B cell (primary cell): ENCODE measurements around the gene BABAM2. TPM values are rescaled to one million over a fixed set of nuclear protein-coding genes. Genes with fewer than 3 reads are reported as not detected.

Experiments used
- ATAC-seq: fragments of 200-7000 bp; cut with Tn5 transposase; one replicate; pipeline ENCODE4 v1.10.0; 2021; ENCODE audit warnings: low read depth, mild to moderate bottlenecking, moderate number of reproducible peaks, moderate library complexity
- CTCF ChIA-PET: fragments of 350-600 bp; sonication (Branson Sonifier 250); formaldehyde crosslinking; loops from one replicate; lab custom pipeline; 2021; ENCODE audit warnings: antibody characterized with exemption, inconsistent platforms; lab: Charles Lee
- POLR2A ChIA-PET: fragments of 350-600 bp; sonication (Branson Sonifier 250); formaldehyde crosslinking; loops from one replicate; lab custom pipeline; 2021; ENCODE audit warnings: antibody characterized with exemption; lab: Charles Lee
- DNase-seq: peaks from one replicate; pipeline ENCODE4 v3.0.0; 2013
- H2AFZ ChIP-seq: 2 replicates; pipeline ENCODE4 v1.6.1; 2012; ENCODE audit warnings: mild to moderate bottlenecking, low read depth, low read length; ENCODE audit not compliant: insufficient read depth, poor library complexity, severe bottlenecking
- H3K27ac ChIP-seq, 2 donors: 1 replicate in 1 of 2; 2 replicates in 1 of 2; pipeline ENCODE4 v1.5.1; 2012 to 2013; ENCODE audit warnings: low read length in 2 of 2, mild to moderate bottlenecking in 2 of 2, moderate library complexity in 1 of 2
- H3K27me3 ChIP-seq, 4 experiments: fragments of 200-600 bp in 1 of 4; sonication (generic) in 1 of 4; replicated peaks in 1 of 4; 1 replicate in 2 of 4; 2 replicates in 2 of 4; pipeline versions ENCODE4 v1.6.1 to v1.7.0; 2013 to 2016; ENCODE audit warnings: low read length in 3 of 4, mild to moderate bottlenecking in 2 of 4, mixed read lengths in 1 of 4, moderate library complexity in 1 of 4; ENCODE audit not compliant: insufficient read depth in 4 of 4, control insufficient read depth in 3 of 4; ENCODE audit errors: control extremely low read depth in 1 of 4
- H3K36me3 ChIP-seq, 2 experiments: replicated peaks in 1 of 2; 1 replicate in 1 of 2; 2 replicates in 1 of 2; pipeline versions ENCODE4 v1.6.1 to v1.7.1; 2013; ENCODE audit warnings: low read length in 1 of 2; ENCODE audit not compliant: insufficient read depth in 2 of 2, control insufficient read depth in 1 of 2; ENCODE audit errors: control extremely low read depth in 1 of 2, extremely low read depth in 1 of 2
- H3K4me1 ChIP-seq, 2 donors: fragments of 200-600 bp in 1 of 2; sonication (generic) in 1 of 2; 1 replicate in 1 of 2; 2 replicates in 1 of 2; pipeline versions ENCODE4 v1.5.1 to v1.6.1; 2013 to 2017; ENCODE audit warnings: low read length in 2 of 2; ENCODE audit not compliant: control insufficient read depth in 2 of 2, insufficient read depth in 2 of 2
- H3K4me2 ChIP-seq: replicated peaks from 2 replicates; pipeline ENCODE3; 2012; ENCODE audit warnings: mild to moderate bottlenecking, low read depth, low read length; ENCODE audit not compliant: poor library complexity, severe bottlenecking
- H3K4me3 ChIP-seq, 5 experiments: fragments of 200-600 bp in 1 of 5; sonication (generic) in 1 of 5; 1 replicate in 3 of 5; 2 replicates in 2 of 5; pipeline versions ENCODE4 v1.5.1 to v1.7.0; 2011 to 2016; ENCODE audit warnings: low read length in 4 of 5, mild to moderate bottlenecking in 4 of 5, low read depth in 2 of 5, control low read depth in 1 of 5, moderate library complexity in 1 of 5; ENCODE audit not compliant: insufficient read depth in 1 of 5; ENCODE audit errors: control extremely low read depth in 1 of 5, extremely low read depth in 1 of 5
- H3K79me2 ChIP-seq: fragments of 200-600 bp; sonication (generic); one replicate; pipeline ENCODE4 v1.6.0; 2016; ENCODE audit warnings: low read length; ENCODE audit not compliant: control insufficient read depth, insufficient read depth
- H3K9ac ChIP-seq: fragments of 200-600 bp; sonication (generic); 2 replicates; pipeline ENCODE4 v1.6.1; 2017; ENCODE audit warnings: mild to moderate bottlenecking, low read length, moderate library complexity
- H3K9me3 ChIP-seq, 3 donors: one replicate each; pipeline versions ENCODE4 v1.6.1 to v1.7.1; 2013; ENCODE audit warnings: low read length in 2 of 3; ENCODE audit not compliant: control insufficient read depth in 2 of 3, insufficient read depth in 1 of 3; ENCODE audit errors: control extremely low read depth in 1 of 3
- H4K20me1 ChIP-seq: 2 replicates; pipeline ENCODE4 v1.6.0; 2012; ENCODE audit warnings: mild to moderate bottlenecking, low read length; ENCODE audit not compliant: insufficient read depth, control insufficient read depth, poor library complexity, severe bottlenecking
- H3K27ac Mint-ChIP-seq: one replicate; pipeline ENCODE4 v1.8.0; 2021; ENCODE audit warnings: mixed read lengths
- H3K27me3 Mint-ChIP-seq: one replicate; pipeline ENCODE4 v1.8.0; 2021; ENCODE audit warnings: mixed read lengths
- H3K4me1 Mint-ChIP-seq: one replicate; pipeline ENCODE4 v1.8.0; 2021; ENCODE audit warnings: mixed read lengths
- H3K4me3 Mint-ChIP-seq: one replicate; pipeline ENCODE4 v1.8.0; 2021; ENCODE audit warnings: mixed read lengths
- H3K9me3 Mint-ChIP-seq: one replicate; pipeline ENCODE4 v1.8.0; 2022; ENCODE audit warnings: mixed read lengths; ENCODE audit not compliant: insufficient read depth
- EZH2 ChIP-seq: IDR thresholded peaks from 2 replicates; pipeline ENCODE4 v1.6.1; 2012; ENCODE audit warnings: borderline replicate concordance, low read depth, mild to moderate bottlenecking, moderate library complexity, low read length; ENCODE audit not compliant: insufficient read depth, poor library complexity, severe bottlenecking
- WGBS: methylation state at CpG from one replicate; pipeline ENCODE4 v1.1.5; 2013; ENCODE audit warnings: missing lambda C conversion rate; ENCODE audit not compliant: insufficient coverage; 5-methylcytosine and 5-hydroxymethylcytosine counted together
- intact Hi-C: fragments of 100-400 bp; cut with micrococcal nuclease; formaldehyde crosslinking; loops from one replicate; pipeline ENCODE4 v1.10.0; 2022
- polyA plus RNA-seq: library from polyadenylated mRNA; depleted of rRNA; stranded (reverse); fragments of >200 nt; gene quantifications from 2 replicates; pipeline ENCODE4 v1.2.3, GENCODE V29; 2012
- total RNA-seq, 2 donors: library from RNA; stranded (reverse); fragments of 120-200 nt in 1 of 2; gene quantifications; 1 replicate in 1 of 2; 2 replicates in 1 of 2; pipeline versions ENCODE4 v1.2.3 to v1.2.4, GENCODE V29; 2013 to 2022
- TF ChIP-seq, protein P1 (sequence below): fragments of 200-600 bp; IDR thresholded peaks from one replicate; pipeline ENCODE4 v1.8.0; 2022; ENCODE audit warnings: antibody characterized with exemption, mild to moderate bottlenecking

The BABAM2 gene
- total and polyA plus RNA-seq, 2 donors (not counting 1 experiment from before 2014, with no cell fraction given) = 22.3 to 69.6 TPM

DNA sequence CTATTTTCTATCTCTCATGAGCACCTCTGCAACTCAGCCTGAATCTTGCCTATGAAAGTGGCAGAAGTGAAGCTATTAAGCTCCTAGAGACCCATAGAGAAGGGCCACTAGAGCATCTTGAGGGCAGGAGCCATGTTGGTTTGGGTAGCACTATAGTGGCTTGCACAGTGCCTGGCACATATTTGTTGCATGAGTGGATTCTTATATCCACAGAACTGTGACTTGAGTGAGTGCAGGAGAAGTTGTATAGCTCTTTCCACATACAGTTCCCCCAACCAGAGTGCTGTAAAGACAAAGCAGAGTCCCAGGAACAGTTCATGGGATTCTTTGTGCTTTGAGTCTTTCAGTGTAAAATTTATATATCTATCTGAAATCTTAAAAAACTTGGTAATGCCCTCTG is 296.7 kb downstream of the BABAM2 start:
- Histone ChIP-seq H3K9me3 (no peaks in the 10 kb centered on the region), H3K9ac (no peak overlapping the region), H3K79me2 (no peaks in the 10 kb centered on the region), H3K36me3 (no peaks in the 10 kb centered on the region), H3K27ac (no peak overlapping the region), H3K27me3 (no peaks in the 10 kb centered on the region), H3K4me1 (no peaks in the 10 kb centered on the region), H4K20me1 (no peaks in the 10 kb centered on the region), H2AFZ (no peak overlapping the region), H3K4me2 (no peak overlapping the region), H3K4me3 (no peak overlapping the region)
- no peaks in the 10 kb centered on the region for H3K27me3 Mint-ChIP-seq
- H3K27ac Mint-ChIP-seq = no peak overlapping the region
- DNase-seq (no peak), ATAC-seq (no peak)
- ChIA-PET CTCF (no interaction called here), POLR2A (no interaction called here)
- H3K4me1 Mint-ChIP-seq = no peaks in the 10 kb centered on the region
- intact Hi-C loops = no loop called here
- TF ChIP-seq, protein P1, sequence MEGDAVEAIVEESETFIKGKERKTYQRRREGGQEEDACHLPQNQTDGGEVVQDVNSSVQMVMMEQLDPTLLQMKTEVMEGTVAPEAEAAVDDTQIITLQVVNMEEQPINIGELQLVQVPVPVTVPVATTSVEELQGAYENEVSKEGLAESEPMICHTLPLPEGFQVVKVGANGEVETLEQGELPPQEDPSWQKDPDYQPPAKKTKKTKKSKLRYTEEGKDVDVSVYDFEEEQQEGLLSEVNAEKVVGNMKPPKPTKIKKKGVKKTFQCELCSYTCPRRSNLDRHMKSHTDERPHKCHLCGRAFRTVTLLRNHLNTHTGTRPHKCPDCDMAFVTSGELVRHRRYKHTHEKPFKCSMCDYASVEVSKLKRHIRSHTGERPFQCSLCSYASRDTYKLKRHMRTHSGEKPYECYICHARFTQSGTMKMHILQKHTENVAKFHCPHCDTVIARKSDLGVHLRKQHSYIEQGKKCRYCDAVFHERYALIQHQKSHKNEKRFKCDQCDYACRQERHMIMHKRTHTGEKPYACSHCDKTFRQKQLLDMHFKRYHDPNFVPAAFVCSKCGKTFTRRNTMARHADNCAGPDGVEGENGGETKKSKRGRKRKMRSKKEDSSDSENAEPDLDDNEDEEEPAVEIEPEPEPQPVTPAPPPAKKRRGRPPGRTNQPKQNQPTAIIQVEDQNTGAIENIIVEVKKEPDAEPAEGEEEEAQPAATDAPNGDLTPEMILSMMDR = no peak
- TF ChIP-seq EZH2 = no peak
- peaks cover 2% of the 10 kb centered on the region for H3K9me3 Mint-ChIP-seq
- H3K4me3 Mint-ChIP-seq = no peak overlapping the region

DNA sequence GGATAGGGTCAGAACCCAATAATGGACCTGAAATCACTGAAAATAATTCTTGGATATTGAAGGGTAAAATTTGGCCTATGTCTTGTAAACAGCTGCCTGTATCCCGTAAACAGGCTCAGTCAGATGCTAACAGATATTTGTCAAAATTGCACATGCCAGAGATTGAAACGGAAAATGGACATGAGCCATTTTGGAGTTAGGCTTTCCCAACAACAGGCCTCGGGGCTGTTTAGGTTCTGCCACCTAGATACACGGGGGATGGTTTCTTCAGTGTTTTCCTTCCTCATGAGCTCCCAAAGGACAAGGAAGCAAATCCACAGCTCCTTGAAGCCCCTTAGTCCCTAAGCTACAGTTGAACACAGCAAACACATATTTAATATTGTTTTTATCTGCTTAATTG is 297.9 kb downstream of the BABAM2 start:
- H3K79me2 ChIP-seq = no peaks in the 10 kb centered on the region
- Mint-ChIP-seq H3K4me1 (no peaks in the 10 kb centered on the region), H3K4me3 (no peak overlapping the region), H3K27me3 (no peaks in the 10 kb centered on the region), H3K27ac (no peak overlapping the region), H3K9me3 (peaks cover 2% of the 10 kb centered on the region)
- H3K4me1 ChIP-seq = no peaks in the 10 kb centered on the region
- ChIA-PET CTCF (no interaction called here), POLR2A (no interaction called here)
- H2AFZ ChIP-seq = no peak overlapping the region
- no peak for TF ChIP-seq EZH2
- TF ChIP-seq, protein P1 = no peak
- H3K9ac ChIP-seq = no peak overlapping the region
- intact Hi-C loops = no loop called here
- H3K4me2 ChIP-seq = no peak overlapping the region
- H3K27ac ChIP-seq = no peak overlapping the region
- ATAC-seq (no peak), DNase-seq (no peak)
- no peaks in the 10 kb centered on the region for H4K20me1 ChIP-seq
- H3K9me3 ChIP-seq = no peaks in the 10 kb centered on the region
- H3K36me3 ChIP-seq = no peaks in the 10 kb centered on the region
- no peak overlapping the region for H3K4me3 ChIP-seq
- 100% methylated on average over 3 of the region's 4 CpGs for WGBS
- H3K27me3 ChIP-seq = no peaks in the 10 kb centered on the region
